ENCODE results near the gene SLC66A2.

The SLC66A2 gene

GRCh38 chr18:79938196-79938595 is 13.3 kb downstream of the SLC66A2 start:
- in situ Hi-C loops (cut with MboI; ENCODE audit: low sequenced_read_pairs) = no loop called here

GRCh38 chr18:79937103-79937860 is 14.2 kb downstream of the SLC66A2 start:
- in situ Hi-C loops (cut with MboI; ENCODE audit: low sequenced_read_pairs) = no loop called here

- in situ Hi-C loops (cut with MboI; ENCODE audit: low sequenced_read_pairs) = no loop called here
These were observed 14.8 kb downstream of the SLC66A2 start for GRCh38 chr18:79936641-79937040.

GRCh38 chr18:79935925-79936324 is 15.5 kb downstream of the SLC66A2 start:
- in situ Hi-C loops (cut with MboI; ENCODE audit: low sequenced_read_pairs) = no loop called here

GRCh38 chr18:79935499-79935898 is 16.0 kb downstream of the SLC66A2 start:
- in situ Hi-C loops (cut with MboI; ENCODE audit: low sequenced_read_pairs) = no loop called here

GRCh38 chr18:79935098-79935480 is 16.4 kb downstream of the SLC66A2 start:
- in situ Hi-C loops (cut with MboI; ENCODE audit: low sequenced_read_pairs) = no loop called here

- in situ Hi-C loops (cut with MboI; ENCODE audit: low sequenced_read_pairs) = no loop called here
These were observed 16.9 kb downstream of the SLC66A2 start for GRCh38 chr18:79934311-79935097.

DNA sequence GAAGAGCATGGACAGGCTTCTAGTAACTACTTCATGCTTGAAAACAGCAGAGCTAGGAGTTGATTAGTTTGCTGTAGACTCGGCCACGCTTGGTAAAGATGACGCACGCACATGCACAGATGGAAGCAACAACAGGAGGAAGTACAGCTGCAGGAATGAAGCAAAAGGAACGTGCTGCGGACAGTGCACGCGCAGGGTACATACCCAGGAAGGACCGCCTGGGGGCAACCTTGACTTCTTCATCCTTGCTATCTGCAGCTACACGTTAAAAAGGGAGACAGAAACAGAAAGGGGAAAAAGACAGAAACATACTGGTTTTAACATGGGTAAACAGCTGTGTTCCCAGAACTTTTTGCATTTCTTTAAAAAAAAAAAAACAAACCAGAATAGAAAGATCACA is 17.7 kb downstream of the SLC66A2 start:
- in situ Hi-C loops (cut with MboI; ENCODE audit: low sequenced_read_pairs) = no loop called here

DNA sequence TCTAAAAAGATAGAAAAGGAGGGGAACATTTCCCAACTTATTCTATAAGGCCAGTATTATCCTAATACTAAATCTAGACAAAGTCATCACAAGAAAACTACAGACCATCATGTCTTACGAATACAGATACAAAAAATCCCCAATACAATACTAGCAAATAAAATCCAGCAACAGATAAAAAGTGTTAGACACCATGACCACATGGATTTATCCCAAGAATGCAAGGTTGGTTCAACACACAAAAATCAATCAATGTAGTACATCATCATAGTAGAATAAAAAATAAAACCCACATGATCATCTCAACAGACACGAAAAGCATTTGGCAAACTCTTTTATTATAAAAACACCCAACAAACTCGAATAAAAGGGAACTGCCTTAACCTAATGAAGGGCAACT is 18.5 kb downstream of the SLC66A2 start:
- in situ Hi-C loops (cut with MboI; ENCODE audit: low sequenced_read_pairs) = no loop called here

DNA sequence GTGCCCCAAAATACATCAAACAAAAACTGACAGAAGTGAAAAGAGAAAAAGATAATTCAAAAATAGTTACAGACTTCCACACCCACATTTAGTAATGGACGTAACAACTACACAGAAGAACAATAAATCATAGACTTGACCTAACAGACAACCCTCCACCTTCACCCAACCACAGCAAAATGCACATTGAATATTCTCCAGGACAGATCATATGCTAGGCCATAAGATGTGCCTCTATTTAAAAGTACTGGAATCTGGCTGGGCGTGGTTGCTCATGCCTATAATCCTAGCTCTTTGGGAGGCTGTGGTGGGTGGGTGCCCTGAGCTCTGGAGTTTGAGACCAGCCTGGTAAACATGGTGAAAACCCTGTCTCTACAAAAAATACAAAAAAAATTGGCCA is 20.0 kb downstream of the SLC66A2 start:
- in situ Hi-C loops (cut with MboI; ENCODE audit: low sequenced_read_pairs) = no loop called here

- in situ Hi-C loops (cut with MboI; ENCODE audit: low sequenced_read_pairs) = no loop called here
These were observed 21.3 kb downstream of the SLC66A2 start for GRCh38 chr18:79930020-79930642.

DNA sequence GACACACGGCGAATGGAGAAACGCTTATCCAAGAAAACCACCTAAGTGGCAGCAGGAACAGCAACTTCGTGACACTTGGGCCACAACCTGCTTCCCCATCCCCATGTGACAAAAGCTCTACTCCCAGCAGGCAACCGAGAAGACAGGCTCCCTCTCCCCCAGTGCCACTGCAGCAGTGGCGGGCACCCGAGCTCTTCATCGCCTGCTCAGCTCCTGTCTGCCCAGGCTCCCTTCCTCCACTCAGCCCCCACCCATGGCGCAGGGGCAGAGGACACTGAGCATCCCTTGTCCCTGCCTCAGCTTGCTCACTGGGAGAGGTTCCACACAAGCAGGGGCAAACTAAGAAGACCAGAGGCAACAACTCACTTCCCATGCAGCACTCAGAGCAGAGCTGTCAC is 22.9 kb downstream of the SLC66A2 start:
- in situ Hi-C loops (cut with MboI; ENCODE audit: low sequenced_read_pairs) = no loop called here

GRCh38 chr18:79927607-79928562 is 23.6 kb downstream of the SLC66A2 start:
- in situ Hi-C loops (cut with MboI; ENCODE audit: low sequenced_read_pairs) = no loop called here

GRCh38 chr18:79926715-79927606 is 24.5 kb downstream of the SLC66A2 start:
- in situ Hi-C loops (cut with MboI; ENCODE audit: low sequenced_read_pairs) = no loop called here

DNA sequence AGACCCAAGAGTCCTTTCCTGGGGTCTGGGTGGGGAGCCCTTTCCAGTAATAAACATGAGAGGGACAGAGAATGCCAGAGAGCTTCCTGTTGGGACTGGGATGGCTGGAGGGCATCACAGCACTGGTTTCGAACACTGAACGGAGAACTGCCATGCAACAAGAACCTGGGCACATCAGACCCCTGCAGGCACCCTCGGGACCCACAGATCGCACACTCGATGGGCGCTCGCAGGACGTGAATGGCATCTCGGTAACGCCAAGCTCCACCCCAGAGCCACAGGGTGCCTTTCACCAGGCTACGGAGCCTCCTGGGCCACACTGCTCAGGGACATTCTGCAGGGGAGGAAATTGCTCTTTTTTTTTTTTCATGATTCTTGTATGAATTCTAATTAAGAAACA is 25.1 kb downstream of the SLC66A2 start:
- in situ Hi-C loops (cut with MboI; ENCODE audit: low sequenced_read_pairs) = no loop called here

DNA sequence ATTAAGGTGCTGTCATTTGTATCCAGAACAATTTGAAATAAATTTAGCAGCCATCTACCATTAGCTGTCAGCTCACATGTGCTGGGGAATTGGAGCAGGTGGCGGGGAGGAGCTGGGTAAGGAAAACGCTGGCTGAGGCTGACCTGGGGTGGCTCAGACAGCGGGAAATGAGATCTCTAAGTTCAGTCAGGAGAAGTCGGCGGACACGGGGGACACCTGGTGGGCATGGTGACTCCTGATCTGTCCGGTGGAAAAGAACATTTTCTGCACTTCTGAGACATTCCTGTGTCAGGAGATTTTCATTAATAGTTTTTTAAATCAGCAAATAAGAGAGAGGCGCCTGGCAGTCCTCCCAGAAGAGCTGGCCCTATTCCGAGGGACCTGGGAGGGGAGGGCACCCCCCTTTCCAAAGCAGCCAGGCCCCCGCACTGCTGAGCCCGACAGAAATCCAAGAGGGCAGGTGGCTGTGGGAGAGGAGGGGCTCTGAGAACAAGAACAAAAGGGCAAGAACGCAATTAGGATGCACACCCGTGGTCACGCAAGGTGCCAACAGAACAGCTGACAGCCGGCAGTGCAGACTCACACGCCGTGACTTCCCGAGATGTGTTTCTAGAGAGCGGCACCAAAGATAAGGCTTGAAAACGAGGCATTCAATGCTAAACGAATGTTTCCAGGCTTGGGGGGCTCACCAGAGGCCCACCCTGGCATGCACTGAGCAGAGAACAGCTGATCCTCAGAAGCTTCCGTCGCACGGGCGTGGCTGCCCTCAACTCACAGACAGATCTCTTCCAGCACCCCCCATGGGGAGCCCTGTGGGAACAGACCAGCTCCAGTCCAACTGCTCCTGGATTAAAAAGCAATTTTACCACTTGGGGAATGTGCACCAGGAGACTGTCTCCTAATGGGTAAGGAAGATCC is 26.4 kb downstream of the SLC66A2 start:
- in situ Hi-C loops (cut with MboI; ENCODE audit: low sequenced_read_pairs) = no loop called here

DNA sequence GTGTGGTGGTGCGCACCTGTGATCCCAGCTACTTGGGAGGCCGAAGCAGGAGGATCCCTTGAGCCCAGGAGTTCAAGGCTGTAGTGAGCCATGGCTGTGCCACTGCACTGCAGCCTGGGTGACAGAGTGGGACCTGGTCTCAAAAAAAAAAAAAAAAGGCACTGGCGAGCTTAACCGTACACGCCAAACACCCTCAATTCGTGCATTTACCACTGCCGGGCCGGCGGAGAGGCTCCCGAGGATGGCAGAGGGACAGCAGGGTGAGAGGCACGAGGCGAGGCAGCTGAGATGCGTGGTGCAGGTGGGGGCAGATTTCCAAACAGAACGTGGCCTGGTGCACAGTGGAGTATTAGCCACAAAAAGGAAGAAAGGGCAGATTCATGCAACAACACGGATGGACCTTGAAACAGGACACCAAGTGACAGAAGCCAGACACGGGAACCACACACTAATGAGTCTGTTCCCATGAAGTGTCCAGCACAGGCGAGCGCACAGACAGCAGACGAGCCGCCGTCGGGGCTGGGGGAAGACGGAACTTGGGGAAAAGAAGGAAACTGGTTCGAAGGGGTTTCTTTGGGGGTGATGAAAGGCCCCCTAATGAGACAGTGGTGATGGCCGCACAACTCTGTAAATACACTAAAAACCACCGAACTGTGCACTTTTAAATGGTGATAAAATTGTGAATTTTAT is 27.4 kb downstream of the SLC66A2 start:
- in situ Hi-C loops (cut with MboI; ENCODE audit: low sequenced_read_pairs) = no loop called here

DNA sequence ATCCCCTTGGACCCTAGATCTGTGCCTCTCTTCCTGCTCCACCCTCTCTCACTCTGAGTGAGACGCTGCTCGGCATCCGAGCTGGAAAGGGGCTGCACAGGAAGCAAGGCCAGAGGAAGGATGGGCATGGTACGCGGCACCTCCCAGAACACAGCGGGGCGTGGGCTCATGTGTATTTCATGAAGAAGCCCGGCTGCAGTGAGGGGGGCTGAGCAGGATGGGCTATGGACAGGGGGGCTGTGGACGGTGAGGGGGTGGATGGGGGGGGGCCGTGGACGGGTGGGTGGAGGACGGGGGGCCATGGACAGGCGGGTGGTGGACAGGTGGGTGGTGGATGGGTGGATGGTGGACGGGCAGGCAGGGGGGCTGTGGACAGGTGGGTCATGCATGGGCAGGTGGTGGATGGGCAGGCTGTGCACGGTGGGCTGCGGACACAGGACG is 28.5 kb downstream of the SLC66A2 start:
- in situ Hi-C loops (cut with MboI; ENCODE audit: low sequenced_read_pairs) = no loop called here
